Duodenal mucosa (tissue), 2 donors: Measurements from ENCODE around the gene SSX2.
"Not testable (repeated sequence)": the region's sequence is repeated elsewhere in the genome, so short reads cannot be mapped to it uniquely, and the experiment has no call there.

Source experiments
- H3K27ac ChIP-seq: one replicate; pipeline ENCODE4 v1.7.0; 2013; ENCODE audit warnings: low read depth, low read length
- H3K27me3 ChIP-seq, 2 donors: one replicate each; pipeline ENCODE4 v1.7.0; 2013; ENCODE audit warnings: low read length in 2 of 2, control low read depth in 1 of 2; ENCODE audit not compliant: insufficient read depth in 2 of 2, control insufficient read depth in 1 of 2
- H3K36me3 ChIP-seq, 2 donors: one replicate each; pipeline ENCODE4 v1.7.0; 2013; ENCODE audit warnings: low read length in 2 of 2, control low read depth in 1 of 2; ENCODE audit not compliant: insufficient read depth in 2 of 2, control insufficient read depth in 1 of 2
- H3K4me1 ChIP-seq, 2 donors: one replicate each; pipeline ENCODE4 v1.7.0; 2013; ENCODE audit warnings: low read length in 2 of 2, control low read depth in 1 of 2; ENCODE audit not compliant: insufficient read depth in 2 of 2, control insufficient read depth in 1 of 2
- H3K4me3 ChIP-seq, 2 donors: one replicate each; pipeline ENCODE4 v1.7.0; 2013; ENCODE audit warnings: low read length in 2 of 2, low read depth in 1 of 2
- H3K9ac ChIP-seq, 2 donors: one replicate each; pipeline ENCODE4 v1.7.0; 2013; ENCODE audit warnings: low read length in 2 of 2, low read depth in 1 of 2
- H3K9me3 ChIP-seq, 2 donors: one replicate each; pipeline ENCODE4 v1.7.0; 2013; ENCODE audit warnings: low read length in 2 of 2, control low read depth in 1 of 2; ENCODE audit not compliant: control insufficient read depth in 1 of 2

The SSX2 gene

GRCh38 chrX:52707078-52707477 lies at the start of gene SSX2:
Gene SSX2, minus strand, starts transcription at chrX:52707178. Its CDS starts 1,429 bp downstream, at chrX:52705749.
- not testable (repeated sequence) for H3K36me3 ChIP-seq, H3K9ac ChIP-seq, H3K4me1 ChIP-seq, H3K4me3 ChIP-seq, H3K27me3 ChIP-seq, H3K9me3 ChIP-seq, H3K27ac ChIP-seq

GRCh38 chrX:52750952-52751351 lies 44.0 kb upstream of the SSX2 start, which contains the start of gene SSX2B:
Gene SSX2B, plus strand, starts transcription at chrX:52751252. Its CDS starts 1,429 bp downstream, at chrX:52752681.
- H3K27ac ChIP-seq, H3K27me3 ChIP-seq, H3K36me3 ChIP-seq, H3K4me1 ChIP-seq, H3K9ac ChIP-seq, H3K9me3 ChIP-seq, H3K4me3 ChIP-seq: not testable (repeated sequence)

- not testable (repeated sequence) for H3K27ac ChIP-seq, H3K9ac ChIP-seq, H3K36me3 ChIP-seq, H3K9me3 ChIP-seq, H3K4me1 ChIP-seq, H3K27me3 ChIP-seq, H3K4me3 ChIP-seq
Measured at GRCh38 chrX:52692034-52692433, 14.9 kb downstream of the SSX2 start.

GRCh38 chrX:52662218-52662617 lies 44.8 kb downstream of the SSX2 start:
- H3K9me3 ChIP-seq, H3K27ac ChIP-seq, H3K4me3 ChIP-seq, H3K4me1 ChIP-seq, H3K9ac ChIP-seq, H3K36me3 ChIP-seq, H3K27me3 ChIP-seq: not testable (repeated sequence)

- not testable (repeated sequence) for H3K27ac ChIP-seq, H3K9me3 ChIP-seq, H3K27me3 ChIP-seq, H3K36me3 ChIP-seq, H3K4me1 ChIP-seq, H3K9ac ChIP-seq, H3K4me3 ChIP-seq
Measured at GRCh38 chrX:52655475-52655874, 51.5 kb downstream of the SSX2 start.

GRCh38 chrX:52654800-52655199 lies 52.2 kb downstream of the SSX2 start, which contains the start of gene SSX7:
Gene SSX7, minus strand, starts transcription at chrX:52654900. Its CDS starts 1,428 bp downstream, at chrX:52653472.
- not testable (repeated sequence) for H3K4me1 ChIP-seq, H3K36me3 ChIP-seq, H3K9me3 ChIP-seq, H3K9ac ChIP-seq, H3K27me3 ChIP-seq, H3K4me3 ChIP-seq, H3K27ac ChIP-seq

GRCh38 chrX:52650676-52651075 lies 56.3 kb downstream of the SSX2 start:
- not testable (repeated sequence) for H3K9me3 ChIP-seq, H3K4me1 ChIP-seq, H3K36me3 ChIP-seq, H3K27ac ChIP-seq, H3K27me3 ChIP-seq, H3K4me3 ChIP-seq, H3K9ac ChIP-seq

- H3K36me3 ChIP-seq, H3K27me3 ChIP-seq, H3K9ac ChIP-seq, H3K4me3 ChIP-seq, H3K4me1 ChIP-seq, H3K9me3 ChIP-seq, H3K27ac ChIP-seq: not testable (repeated sequence)
Measured at GRCh38 chrX:52648956-52649355, 58.0 kb downstream of the SSX2 start.
